ENCODE data around the gene C1QC. TPM values are rescaled to one million over a fixed set of nuclear protein-coding genes. Genes with fewer than 3 reads are reported as not detected.

The C1QC gene
- total and polyA plus RNA-seq, 2 of the 8 experiments (the other 6 are each of a cell fraction or from before 2014, with no cell fraction given): not detected

- H3K4ac ChIP-seq (replicated peaks; ENCODE audit: insufficient read length, low read depth, low read length): no peak overlapping the region
- H2AFZ ChIP-seq (ENCODE audit: low read length): no peak overlapping the region
- no peak overlapping the region for H4K8ac ChIP-seq (ENCODE audit: extremely low read depth, insufficient read depth, low read length)
- peaks cover 6 to 33% (median 21%) of the 10 kb centered on the region in 4 experiments for H3K4me1 ChIP-seq (replicated peaks in 1 of 4; ENCODE audit: control insufficient read depth in 3 of 4, insufficient read depth in 4 of 4, low read length in 3 of 4)
- DNase-seq (ENCODE audit: low read depth in 1 of 2, low spot score in 2 of 2): no peak
- peak overlapping the region; percentile 63; the same call in 1 of the 2 replicates for H3K18ac ChIP-seq (ENCODE audit: extremely low read depth, low read length)
- H3K27ac ChIP-seq (ENCODE audit: low read depth, low read length): no peak overlapping the region
- no peaks in the 10 kb centered on the region; the same call in 1 of the 2 replicates for H3K23me2 ChIP-seq (ENCODE audit: low read depth, low read length)
- no peak overlapping the region for H4K91ac ChIP-seq (replicated peaks; ENCODE audit: insufficient read length, low read length)
- H2BK120ac ChIP-seq (replicated peaks; ENCODE audit: low read depth, low read length): peak overlapping the region; percentile 3
- no peak overlapping the region; the same call in 1 of the 2 replicates for H2BK5ac ChIP-seq (ENCODE audit: low read depth, low read length)
- no peaks in the 10 kb centered on the region for H3K9me3 ChIP-seq (ENCODE audit: insufficient read depth in 2 of 2, low read depth in 1 of 2, low read length in 1 of 2)
- peak overlapping the region; percentile 84; the same call in 1 of the 2 replicates for H2BK20ac ChIP-seq (ENCODE audit: low read length)
- H3K27me3 ChIP-seq (replicated peaks in 1 of 4; ENCODE audit: control insufficient read depth in 3 of 4, extremely low read depth in 1 of 4, insufficient read depth in 3 of 4, low read length in 3 of 4): no peaks in the 10 kb centered on the region
- no peaks in the 10 kb centered on the region for H3K79me2 ChIP-seq (ENCODE audit: control insufficient read depth in 1 of 2, insufficient read depth in 2 of 2, low read length in 2 of 2)
- H3K56ac ChIP-seq (replicated peaks; ENCODE audit: insufficient read length, low read depth, low read length): no peak overlapping the region
- H2BK15ac ChIP-seq (ENCODE audit: low read length): no peak overlapping the region
- CTCF ChIA-PET (ENCODE audit: partially characterized antibody): interaction anchor here (0.7 to 1.0 kb wide), 2 partner anchors 17 to 101 kb away, joined by 3 read pairs; no protein-coding TSS in a partner anchor
- 0 out of 8 replicates have a peak overlapping the region, but pooled peaks of 1 of the 4 experiments have one; percentile 8 for H3K4me3 ChIP-seq (ENCODE audit: extremely low read depth in 1 of 4, insufficient read depth in 2 of 4, low read depth in 3 of 4, low read length in 4 of 4)
- no peaks in the 10 kb centered on the region for H3K36me3 ChIP-seq (ENCODE audit: control insufficient read depth in 2 of 4, insufficient read depth in 4 of 4, low read length in 3 of 4)
- H2BK12ac ChIP-seq (ENCODE audit: low read depth, low read length): peak overlapping the region; percentile 80; the same call in 1 of the 2 replicates
- 60% methylated on average over 11 of the region's 11 CpGs; no CpG with 5 or more reads in 1 of the 2 experiments for WGBS, 2 experiments (ENCODE audit: extremely low coverage in 1 of 2, insufficient coverage in 1 of 2, insufficient read length in 1 of 2, insufficient replicate concordance in 2 of 2, low coverage in 1 of 2, low lambda C conversion rate in 2 of 2, missing lambda C conversion rate in 1 of 2)
- POLR2A ChIA-PET (ENCODE audit: partially characterized antibody): no interaction called here
- H3K9ac ChIP-seq (replicated peaks in 1 of 4; ENCODE audit: extremely low read depth in 1 of 4, low read depth in 3 of 4, low read length in 3 of 4): no peak overlapping the region
- no peak overlapping the region for H2AK5ac ChIP-seq (ENCODE audit: low read depth, low read length)
- TF ChIP-seq SIRT6 (IDR thresholded peaks at IDR 0.05; ENCODE audit: low read length): no peak
- peak; percentile 55; the same call in 1 of the 2 replicates for TF ChIP-seq KDM1A (IDR thresholded peaks at IDR 0.05; ENCODE audit: borderline replicate concordance, low read length)
- TF ChIP-seq HDAC2 (IDR thresholded peaks at IDR 0.05; ENCODE audit: borderline replicate concordance in 1 of 2, low read depth in 2 of 2, low read length in 2 of 2): peak in 1 of 2 experiments; percentile 32; a peak in 1 of 4 replicates
- H4K5ac ChIP-seq (ENCODE audit: insufficient read length, low read depth, low read length): no peak overlapping the region
- no peak overlapping the region for H3K23ac ChIP-seq (ENCODE audit: insufficient read length)
- H4K20me1 ChIP-seq (replicated peaks in 1 of 2; ENCODE audit: control insufficient read depth in 1 of 2, insufficient read depth in 2 of 2, low read length in 2 of 2): peaks cover 0 to 3% of the 10 kb centered on the region in 2 experiments
- H3K14ac ChIP-seq (ENCODE audit: insufficient read length): no peak overlapping the region
- H3K79me1 ChIP-seq (ENCODE audit: low read depth, low read length): no peaks in the 10 kb centered on the region
- H3K4me2 ChIP-seq (ENCODE audit: insufficient read depth in 1 of 2, low read depth in 2 of 2, low read length in 2 of 2): peak overlapping the region; percentile 33 to 51; a peak in 3 of 4 replicates
- no peak for FAIRE-seq
These were observed 14.6 kb upstream of the C1QC start for GRCh38 chr1:22628698-22629444.

Measured in H1 (cell line).